Uterus (tissue), 2 donors: ENCODE data around the gene STX4.

Experiments
- POLR2A ChIP-seq, 2 donors: fragments of 450-650 bp; IDR thresholded peaks; one replicate each; pipeline ENCODE4 v1.6.1; 2016; ENCODE audit warnings: antibody characterized with exemption in 2 of 2, mild to moderate bottlenecking in 1 of 2, moderate library complexity in 1 of 2
- TF ChIP-seq, protein P1 (sequence below), 4 experiments: fragments of 200-600 bp in 2 of 4; fragments of 450-650 bp in 2 of 4; sonication (generic) in 2 of 4; IDR thresholded peaks; one replicate each; pipeline ENCODE4 v1.5.1; 2016 to 2019; ENCODE audit warnings: antibody characterized with exemption in 4 of 4, mild to moderate bottlenecking in 2 of 4, moderate library complexity in 1 of 4

DNA sequence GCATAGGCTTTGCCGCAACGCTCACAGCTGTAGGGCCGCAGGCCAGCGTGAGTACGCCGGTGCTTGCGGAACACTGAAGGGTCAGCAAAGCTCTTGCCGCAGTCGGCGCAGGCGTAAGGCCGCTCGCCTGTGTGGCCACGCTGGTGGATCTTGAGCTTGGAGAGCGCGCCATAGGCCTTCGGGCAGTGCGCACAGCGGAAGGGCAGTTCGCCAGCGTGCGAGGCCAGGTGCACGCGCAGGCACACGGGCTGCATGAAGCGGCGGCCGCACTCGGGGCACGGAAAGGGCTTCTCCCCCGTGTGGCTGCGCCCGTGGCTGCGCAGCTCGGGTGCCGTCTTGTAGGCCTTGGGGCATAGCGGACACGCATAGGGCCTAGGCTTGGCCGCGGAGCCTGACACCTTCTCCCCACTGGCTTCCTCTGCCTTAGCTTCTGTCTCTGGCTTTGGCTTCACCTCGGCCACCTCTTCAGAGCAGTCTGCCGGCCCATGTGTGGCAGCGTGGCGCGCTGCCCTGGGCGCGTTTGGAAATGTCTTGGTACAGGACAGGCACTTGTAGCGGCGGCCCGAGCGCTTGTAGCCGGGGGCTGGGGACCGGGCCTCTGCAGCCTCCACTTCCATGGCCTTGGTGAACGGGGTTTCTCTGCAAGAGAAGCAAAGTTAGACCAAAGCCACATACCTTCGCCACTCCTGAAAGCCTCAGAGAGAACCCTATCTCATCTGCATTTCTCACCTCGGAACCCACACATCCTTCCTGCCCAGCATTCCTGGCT is 30.7 kb downstream of the STX4 start:
- TF ChIP-seq, protein P1, sequence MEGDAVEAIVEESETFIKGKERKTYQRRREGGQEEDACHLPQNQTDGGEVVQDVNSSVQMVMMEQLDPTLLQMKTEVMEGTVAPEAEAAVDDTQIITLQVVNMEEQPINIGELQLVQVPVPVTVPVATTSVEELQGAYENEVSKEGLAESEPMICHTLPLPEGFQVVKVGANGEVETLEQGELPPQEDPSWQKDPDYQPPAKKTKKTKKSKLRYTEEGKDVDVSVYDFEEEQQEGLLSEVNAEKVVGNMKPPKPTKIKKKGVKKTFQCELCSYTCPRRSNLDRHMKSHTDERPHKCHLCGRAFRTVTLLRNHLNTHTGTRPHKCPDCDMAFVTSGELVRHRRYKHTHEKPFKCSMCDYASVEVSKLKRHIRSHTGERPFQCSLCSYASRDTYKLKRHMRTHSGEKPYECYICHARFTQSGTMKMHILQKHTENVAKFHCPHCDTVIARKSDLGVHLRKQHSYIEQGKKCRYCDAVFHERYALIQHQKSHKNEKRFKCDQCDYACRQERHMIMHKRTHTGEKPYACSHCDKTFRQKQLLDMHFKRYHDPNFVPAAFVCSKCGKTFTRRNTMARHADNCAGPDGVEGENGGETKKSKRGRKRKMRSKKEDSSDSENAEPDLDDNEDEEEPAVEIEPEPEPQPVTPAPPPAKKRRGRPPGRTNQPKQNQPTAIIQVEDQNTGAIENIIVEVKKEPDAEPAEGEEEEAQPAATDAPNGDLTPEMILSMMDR (IDR thresholded peaks at IDR 0.05) = no peak
- no peak for TF ChIP-seq POLR2A (IDR thresholded peaks at IDR 0.05)
